Measurements from ENCODE around the gene ARNT2.
"Not testable (repeated sequence)": the region's sequence is repeated elsewhere in the genome, so short reads cannot be mapped to it uniquely, and the experiment has no call there.

Gene ARNT2

DNA sequence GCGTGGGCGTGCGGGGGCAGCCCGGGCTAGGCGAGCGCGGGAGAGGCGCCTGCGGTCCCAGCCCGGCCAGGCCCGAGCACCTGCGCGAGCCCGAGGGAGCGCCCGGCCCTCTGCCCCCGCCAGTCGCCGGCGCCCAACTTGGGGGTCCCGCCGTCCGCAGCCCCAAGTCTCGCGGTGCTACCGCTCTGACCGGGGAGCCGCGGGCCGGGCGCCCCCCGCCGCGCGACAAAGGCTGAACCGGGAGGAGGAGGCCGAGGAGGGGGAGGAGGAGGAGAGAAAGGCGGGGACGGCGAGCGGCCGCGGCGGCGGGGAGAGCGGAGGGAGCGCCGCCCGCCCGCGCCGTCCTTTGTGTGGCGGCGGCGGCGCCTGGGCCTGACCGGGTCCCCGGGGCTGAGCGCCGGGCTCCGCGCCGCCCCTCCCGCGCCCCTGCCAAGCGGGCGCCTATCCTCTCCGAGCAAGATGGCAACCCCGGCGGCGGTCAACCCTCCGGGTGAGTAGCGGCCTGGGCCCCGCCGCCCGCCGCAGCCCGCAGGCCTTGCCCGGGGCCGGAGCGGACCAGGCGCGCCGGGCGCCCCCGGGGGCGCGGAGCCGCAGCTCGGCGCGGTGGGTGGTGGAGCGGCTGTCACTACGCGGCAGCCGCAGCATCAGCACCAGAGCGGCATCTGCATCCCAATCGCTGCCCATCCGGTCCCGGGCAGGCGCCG, at the start of gene ARNT2:
ARNT2 (plus strand) TSS at position 326 of the 704 bp plus-strand sequence; CDS start at position 460, 134 bp downstream.
- peak; percentile 19 for DNase-seq

DNA sequence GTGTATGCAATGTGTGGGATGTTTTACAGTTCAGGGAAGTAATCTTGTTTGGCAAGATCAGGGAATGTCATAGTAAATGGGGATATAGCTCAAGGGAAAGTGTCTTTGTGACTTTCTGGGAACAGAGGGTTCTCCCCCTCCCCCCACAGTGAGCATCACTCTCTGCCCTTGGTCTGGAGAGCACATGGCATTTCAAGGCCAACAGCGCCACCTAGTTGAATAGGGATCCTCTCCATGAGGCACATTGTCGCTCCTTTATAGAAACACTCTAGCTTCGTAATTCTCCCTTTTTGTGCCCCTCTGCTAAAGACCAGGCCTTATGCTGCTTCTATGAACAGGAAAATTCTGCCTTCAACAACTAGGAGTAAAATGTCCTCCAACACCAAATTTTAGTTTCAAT, 37.1 kb upstream of the ARNT2 start:
- DNase-seq = no peak

DNA sequence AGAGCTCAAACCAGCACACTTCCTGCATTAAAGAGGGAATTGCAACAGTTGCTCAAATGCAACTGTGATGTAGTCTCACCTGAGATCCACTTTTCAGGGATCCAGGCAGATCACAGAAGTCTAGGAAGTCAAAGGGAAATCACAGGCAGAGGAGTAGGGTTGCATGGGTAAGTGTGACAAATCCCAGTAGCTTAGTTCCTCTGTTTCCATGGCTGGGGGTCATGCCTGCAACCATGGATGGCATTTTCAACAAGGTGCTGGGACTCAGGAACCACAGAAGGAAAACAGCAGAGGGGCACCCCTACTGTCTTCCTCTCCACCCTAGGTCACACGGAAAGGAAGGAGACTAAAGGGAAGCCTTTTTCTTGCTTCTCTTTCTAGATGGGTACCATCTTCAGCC, 36.5 kb upstream of the ARNT2 start:
- DNase-seq = no peak

DNA sequence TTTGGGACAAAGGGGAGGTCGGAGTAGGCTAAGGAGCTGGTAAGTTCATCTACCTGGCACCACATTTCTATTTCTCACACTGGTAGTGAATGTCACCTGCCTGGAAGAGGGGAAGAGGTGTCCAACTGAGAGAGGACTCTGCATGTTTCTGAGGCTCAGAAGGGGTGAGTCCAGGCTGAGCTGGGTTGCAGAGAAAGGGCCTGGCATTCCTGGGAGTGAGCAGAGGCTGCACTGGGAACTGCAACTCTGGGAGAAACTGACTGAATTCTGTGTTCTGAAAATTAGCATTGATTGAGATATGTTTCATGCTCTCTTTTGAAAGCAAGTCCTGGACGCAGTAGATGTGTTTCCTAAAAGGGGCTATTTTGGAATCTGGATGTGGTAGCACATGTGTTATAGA, 32.3 kb upstream of the ARNT2 start:
- DNase-seq = no peak

DNA sequence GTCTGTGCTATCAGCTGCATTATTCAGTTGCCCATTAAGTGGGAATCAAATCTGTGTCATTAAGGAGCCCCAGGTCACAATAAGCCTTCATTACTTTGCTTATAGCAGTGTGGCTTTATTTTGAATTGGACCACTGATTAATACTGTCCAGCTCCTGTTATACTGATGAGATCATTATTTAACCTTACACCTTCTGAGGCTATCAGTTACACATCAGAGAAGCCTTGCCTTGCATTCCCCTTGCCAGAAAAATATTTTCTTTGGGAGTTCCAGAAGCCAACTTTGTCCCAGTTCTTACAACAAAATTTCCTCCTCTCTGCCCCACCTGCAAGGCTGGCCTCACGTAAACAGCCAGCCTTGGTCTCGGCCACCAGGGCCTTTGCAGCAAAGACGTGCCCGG, 29.7 kb upstream of the ARNT2 start:
- DNase-seq = no peak

DNA sequence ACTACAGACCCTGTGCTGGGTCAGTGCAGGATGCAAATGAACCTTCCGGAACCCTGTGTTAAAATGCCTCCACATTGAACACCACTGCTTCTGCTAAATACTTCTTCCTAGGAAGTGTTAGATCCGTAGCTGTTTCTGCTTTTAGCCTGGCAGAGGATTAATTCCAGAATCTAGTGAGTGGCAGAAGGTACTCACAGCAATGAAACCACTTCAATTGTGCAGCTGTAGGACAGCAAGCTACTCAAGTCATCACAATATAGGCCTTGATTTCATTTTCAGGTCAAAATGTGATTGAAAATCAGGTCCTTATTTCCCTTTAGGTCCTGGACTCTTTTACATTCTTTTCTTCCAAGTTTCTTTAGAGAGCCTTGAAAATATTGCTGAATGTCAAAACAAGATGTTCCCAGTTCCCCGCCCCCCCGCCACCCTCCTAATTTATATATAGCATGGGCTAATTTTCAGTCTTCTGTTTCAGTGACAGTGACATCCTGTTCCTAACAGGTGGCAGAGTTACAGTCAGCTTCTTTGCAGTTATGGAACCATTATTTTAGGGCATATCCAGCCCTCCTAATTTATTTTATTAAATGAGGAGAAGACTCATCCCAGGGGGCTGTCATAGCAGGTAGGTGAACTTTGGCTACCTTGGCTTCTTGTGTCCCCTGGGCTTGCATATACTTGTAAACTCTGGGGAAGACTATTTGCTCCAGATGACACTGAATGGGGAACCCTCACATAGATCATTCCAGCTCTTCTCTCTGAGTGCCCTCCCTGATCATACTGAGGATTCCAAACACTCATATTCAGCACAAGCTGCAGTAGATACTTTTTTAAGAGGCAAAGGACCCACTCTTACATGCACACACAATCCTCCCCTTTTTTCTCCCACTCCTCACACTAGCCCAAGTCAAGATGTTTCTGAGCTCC, 28.0 kb upstream of the ARNT2 start:
- DNase-seq = no peak

DNA sequence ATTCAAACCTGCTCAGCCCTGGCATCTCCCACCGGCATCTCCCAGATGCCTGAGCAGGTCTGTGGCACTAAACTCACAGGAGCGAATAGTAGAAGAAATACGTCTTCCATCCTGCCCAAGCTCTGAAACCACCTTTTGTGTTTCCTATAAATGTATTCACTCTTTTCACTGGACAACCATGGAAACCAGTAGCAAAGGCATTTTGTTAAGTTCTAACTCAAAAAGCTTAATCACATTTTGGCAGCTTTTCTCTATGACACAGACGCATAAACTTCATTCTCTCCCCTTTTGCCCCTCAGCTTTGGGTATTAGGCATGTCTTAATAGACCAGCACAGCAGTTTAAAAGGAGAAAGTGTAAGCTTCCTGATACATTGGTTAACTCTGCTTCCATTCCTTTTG, 24.5 kb upstream of the ARNT2 start:
- no peak for DNase-seq

DNA sequence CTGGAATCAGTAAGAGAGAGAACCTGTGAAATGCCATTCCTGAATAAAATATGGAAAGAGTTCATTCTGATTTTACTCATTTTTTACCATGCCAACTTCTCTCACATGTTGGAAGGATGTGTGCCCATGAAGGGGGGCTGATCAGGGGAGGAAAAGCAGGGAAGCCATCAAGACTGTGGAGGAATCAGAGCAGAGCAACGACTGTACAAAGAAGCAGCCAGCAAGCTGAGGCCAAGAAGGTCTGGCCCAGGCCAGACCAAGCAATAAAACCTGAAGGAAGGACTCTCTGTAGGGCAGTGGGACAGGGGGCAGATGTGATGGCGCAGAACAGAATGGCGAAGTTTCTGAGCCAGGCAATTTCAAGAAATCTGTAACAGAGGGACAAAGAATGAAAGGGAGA, 24.0 kb upstream of the ARNT2 start:
- no peak for DNase-seq

DNA sequence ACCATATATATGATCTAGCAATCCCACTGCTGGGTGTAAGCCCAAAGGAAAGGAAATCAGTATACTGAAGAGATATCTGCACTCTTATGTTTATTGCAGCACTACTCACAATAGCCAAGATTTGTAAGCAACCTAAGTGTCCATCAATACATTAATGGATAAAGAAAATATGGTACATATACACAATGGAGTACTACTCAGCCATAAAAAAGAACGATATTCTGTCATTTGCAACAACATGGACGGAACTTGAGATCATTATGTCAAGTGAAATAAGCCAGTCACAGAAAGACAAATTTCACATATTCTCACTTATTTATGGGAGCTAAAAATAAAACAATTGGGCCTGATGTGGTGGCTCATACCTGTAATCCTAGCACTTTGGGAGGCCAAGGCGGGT, 21.9 kb upstream of the ARNT2 start:
- no peak for DNase-seq

DNA sequence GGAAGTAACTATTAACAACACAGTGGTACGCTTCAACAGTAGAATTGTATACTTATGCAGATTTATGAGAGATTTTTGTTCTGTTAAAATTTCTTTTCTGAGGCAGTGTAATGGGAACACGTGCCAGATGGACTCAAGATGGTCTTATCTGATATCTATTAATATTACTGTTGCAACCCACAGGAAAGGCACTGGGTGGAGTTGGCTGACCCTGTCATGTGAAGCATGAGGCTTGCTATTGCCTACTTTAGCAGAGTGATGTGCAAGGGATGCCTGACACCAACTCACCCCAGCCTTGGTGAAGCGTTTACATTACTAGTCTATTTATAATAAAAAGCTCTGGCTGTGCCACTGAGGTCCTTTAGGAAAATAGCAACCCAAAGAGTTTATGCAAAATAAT, 19.8 kb upstream of the ARNT2 start:
- no peak for DNase-seq

DNA sequence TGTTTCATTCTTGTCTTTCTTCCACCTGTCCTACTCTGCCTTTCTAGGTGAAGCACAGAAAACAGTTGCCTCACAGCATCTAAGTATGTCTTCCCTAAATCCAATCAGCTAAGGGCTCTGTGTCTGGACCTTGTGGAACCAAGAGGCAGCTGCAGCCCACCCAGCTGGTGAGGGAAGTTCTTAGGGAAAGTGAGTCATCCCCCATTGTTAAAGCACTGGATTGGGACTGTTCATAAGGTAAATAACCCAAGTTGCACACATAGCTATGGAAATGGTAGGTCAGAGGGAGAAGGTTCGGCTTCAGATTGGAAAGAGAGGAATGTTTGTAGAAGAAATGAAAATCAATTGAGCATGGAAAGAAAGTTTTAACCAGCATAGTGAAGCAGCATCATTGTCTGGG, 18.0 kb upstream of the ARNT2 start:
- no peak for DNase-seq

DNA sequence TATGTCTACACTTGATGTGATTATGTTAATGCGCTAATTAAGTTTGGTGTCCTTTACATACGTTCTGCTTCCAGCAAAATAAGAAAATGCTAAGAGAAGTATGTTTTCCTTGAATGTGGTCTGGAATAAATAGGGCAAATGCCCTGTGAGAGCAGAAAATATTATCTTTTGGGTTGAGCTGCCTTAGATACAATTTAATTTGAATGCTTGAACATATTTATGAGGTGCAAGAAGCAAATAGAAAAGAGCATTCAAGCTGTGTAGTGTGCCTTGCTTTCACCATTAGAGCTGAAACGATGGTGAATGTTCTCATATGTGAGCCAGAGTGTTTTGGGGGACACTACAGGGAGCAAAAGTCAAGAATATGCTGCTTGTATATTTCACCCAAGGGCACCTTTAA, 15.9 kb upstream of the ARNT2 start:
- no peak for DNase-seq

DNA sequence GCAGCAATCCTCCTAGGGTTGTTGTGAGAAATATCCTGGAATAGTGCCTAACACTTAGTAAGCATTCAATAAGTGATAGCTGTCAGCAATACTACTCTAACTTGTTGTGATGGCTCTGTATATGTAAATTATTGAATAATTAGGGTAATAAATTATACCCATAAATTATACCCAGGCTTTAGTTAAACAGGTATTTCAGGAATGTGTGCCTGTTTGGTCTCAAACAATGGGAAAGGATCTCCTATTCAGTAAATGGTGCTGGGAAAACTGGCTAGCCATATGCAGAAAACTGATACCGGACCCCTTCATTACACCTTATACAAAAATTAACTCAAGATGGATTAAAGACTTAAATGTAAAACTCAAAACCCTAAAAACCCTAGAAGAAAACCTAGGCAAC, 14.8 kb upstream of the ARNT2 start:
- no peak for DNase-seq

DNA sequence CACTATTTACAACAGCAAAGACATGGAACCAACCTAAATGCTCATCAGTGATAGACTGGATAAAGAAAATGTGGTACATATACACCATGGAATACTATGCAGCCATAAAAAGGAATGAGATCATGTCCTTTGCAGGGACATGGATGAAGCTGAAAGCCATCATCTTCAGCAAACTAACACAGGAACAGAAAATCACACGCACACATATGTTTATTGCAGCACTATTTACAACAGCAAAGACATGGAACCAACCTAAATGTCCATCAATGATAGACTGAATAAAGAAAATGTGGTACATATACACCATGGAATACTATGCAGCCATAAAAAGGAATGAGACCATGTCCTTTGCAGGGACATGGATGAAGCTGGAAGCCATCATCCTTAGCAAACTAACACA, 13.2 kb upstream of the ARNT2 start:
- DNase-seq = not testable (repeated sequence)

DNA sequence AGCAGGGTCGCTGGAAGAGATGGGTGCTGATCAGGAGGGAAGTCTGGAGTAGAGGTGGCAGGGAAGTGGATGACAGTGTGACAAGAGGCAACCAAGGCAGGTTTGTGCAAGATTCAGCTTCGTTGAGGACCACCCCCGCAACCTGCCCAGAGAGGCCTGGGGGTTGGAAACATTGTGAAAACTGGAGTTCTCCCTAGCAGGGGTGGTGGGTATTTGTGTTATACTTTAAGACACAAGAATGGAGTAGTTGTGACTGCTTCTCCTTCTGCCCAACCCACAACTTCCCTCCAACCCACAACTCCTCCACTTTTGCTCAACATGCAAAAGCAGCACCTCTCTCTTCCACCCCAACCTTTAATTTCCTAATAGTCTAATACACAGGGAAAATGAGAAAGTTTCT, 8.6 kb upstream of the ARNT2 start:
- DNase-seq = no peak

DNA sequence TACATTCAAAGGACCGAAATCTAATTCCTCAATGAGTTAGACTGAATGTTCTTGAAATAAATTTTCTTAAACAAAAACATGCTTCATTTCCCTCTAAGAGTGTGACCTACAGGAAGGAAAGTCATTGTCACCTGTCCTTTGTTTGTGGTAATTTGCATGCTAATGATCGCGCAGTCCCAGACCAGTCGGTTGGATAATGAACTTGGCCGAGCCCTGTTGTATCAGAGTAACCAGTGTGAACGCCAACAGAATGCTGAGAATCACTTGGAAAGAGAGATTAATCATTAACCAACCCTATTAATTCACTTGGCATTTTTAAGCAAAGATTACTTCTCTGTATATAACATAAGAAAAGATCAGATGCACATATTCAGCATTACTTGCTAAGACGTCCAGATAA, 8.1 kb upstream of the ARNT2 start:
- DNase-seq = no peak

DNA sequence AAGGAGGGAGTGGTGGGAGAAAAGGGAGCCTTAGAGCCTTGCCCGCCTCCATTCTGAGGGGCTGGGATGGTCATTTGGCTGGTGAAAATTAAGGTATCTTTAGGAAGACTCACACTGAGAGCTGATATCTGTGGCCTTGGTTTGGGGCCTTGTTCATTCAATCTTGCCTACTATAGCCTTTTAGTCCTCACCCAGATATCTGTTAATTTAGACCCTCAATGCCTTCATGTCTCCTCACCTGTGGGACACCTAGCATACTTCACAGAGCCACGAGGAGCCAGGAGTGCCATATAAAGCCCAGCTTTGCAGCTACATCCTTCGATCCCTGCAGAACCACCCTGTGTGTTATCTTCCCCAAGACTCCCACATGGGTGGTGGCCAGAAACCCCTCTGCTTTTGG, 4.7 kb upstream of the ARNT2 start:
- no peak for DNase-seq

DNA sequence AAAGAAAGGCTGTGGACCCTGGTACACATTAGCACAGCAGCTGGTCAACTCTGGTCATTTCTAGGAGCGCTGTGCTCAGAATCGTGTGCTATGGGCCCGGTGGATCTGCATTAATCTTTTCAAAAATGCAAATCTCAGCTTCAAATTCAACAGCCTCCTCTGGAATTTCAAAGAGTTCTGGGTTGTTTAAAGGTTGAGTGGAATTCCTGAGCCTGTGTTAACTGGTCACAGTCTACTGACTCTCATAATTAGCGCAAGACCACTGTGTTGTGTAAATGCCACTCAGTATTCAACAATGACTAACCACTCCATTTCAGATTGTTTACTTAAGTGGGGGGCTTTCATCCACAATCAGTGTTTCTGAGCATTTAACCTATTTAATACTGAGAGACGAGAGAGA, 2.7 kb upstream of the ARNT2 start:
- DNase-seq = no peak

DNA sequence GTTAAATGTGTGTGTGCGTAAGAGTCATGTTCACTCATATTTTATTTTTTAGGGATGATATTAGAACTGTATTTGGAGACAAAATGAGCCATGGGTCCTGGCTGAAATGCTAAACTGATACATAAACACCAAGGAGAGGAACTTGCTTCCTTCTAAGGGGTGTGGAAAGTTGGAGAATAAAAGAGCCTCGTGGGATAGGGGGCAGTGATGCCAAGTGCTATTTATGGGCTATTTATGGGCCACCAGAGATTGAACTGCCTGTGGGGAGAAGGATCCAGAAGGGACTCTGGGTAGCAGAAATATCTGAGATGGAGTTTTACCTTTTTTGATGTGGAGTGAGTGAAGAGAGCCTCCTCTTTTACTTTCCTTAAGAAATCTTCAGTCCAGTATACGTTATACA, 1.8 kb upstream of the ARNT2 start:
- no peak for DNase-seq

DNA sequence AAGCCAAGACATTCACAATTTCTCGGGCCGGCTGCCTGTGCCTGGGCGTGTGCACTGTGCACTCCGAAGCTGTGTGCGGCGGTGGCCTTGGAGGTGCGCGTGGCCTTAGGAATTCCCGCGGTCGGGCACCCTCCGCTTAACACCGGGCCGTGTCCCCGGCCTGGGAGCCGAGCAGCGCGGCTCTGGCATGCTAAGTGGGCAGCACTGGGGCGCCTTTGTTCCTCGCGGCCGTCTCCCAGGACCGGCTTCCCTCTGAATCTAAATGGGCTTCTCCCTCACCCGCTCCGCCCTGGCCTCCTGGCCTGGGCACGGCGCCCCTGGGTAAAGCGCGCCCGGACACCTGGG, 498 bp upstream of the ARNT2 start:
- DNase-seq = peak; percentile 10

DNA sequence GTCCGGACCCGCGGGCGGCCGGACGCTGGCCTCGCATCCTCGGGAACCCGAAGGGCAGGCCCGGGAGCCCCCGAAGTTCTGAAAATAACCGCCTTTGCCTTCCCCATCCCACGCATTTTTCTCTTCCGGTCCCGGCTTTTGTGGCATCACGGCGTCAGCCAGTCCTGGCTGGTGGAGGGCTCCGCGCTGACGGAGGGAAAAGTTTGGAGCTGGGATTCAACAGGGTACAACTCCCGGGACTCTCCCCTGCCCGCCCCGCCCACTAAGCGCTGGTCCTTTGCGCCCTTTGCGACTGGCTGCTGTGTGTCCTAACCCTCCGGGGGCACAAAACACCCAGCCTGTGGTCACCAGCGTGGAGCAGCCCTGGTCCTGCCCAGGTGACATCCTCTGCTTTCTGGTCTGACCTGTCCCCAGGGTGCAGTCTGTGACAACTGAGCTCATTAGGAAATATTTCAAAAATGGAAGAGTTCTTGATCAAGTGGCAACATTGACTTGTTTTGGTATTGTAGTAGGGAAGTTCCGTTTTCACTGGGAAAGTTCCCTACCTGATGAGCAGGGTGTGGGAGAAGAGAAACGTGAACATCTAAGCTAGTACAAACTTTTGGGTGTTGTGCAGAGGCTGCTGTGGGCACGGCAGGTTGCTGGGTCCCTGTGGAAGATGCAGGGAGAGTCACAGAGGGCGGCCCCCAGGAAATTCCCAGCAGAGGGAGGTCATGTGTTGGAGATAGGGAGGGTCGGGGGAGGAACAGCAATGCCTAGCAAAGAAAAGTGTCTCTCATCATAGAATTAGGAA, 775 bp downstream of the ARNT2 start:
- peak; percentile 45 for DNase-seq

DNA sequence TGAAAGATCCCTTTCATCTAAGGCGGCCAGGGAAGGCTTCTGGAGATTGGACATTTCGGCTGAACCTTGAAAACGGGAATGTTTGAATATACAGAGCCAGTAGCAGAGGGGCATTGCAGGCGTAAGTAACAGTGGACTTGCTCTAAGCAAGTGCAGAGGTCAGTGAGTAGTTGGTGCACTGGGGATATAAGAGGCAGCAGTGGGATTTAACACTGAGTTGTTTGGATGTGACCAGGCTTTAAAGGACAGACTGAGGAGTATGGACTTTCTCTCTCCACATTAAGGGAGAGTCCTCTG, 1.3 kb downstream of the ARNT2 start:
- DNase-seq = no peak

DNA sequence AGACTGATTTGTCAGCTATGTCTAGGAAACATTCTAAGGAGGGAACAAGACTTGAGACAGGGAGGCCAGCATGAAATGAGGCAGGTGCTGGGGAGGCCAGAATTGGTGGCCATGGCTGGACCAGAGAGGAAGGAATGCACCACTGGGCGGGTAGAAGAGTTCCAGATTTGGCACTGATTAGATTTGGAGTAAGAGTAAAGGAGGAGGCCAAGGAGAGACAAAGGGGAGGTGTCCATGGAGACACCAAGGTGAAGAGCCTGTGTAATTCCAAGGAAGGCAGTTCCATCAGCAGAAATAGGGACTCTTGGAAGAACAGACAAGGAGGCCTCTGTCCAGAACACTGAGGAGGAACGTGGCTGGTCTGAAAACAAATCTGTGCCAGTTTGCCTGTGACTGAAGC, 1.8 kb downstream of the ARNT2 start:
- DNase-seq = no peak

DNA sequence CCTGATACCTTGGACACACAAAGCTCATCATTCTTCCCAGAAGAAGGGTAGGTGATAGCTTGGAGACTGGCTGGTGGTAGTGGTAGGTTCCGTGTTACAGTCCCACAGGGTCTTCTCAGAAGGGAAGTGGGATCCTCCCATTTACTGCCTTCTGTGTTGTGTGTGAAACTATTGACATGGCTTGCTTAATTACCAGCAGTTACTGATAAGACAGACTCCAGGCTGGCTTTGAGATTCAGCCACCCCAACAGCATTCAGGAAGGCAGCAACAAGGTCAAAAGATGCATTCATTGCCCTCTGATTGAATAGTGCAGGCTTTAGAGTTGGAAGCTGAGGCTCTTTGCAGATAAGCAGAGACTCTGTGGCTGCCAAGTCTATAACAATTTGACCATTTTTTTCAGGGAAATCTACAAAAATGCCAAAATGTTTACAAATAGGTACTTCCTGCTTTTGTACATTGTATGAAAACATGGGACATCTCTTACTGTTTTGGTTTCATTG, 7.7 kb downstream of the ARNT2 start:
- DNase-seq = no peak
